Neural cell (in vitro differentiated cells): ENCODE results near the gene WWTR1.

Experiments
- CTCF ChIP-seq: fragments of 450-650 bp; IDR thresholded peaks from 2 replicates; pipeline ENCODE4 v1.5.1; 2014; ENCODE audit warnings: antibody characterized with exemption, mild to moderate bottlenecking, moderate library complexity; ENCODE audit not compliant: poor library complexity, severe bottlenecking
- EP300 ChIP-seq: fragments of 450-650 bp; conservative IDR thresholded peaks from 2 replicates; pipeline ENCODE4 v1.6.1; 2014; ENCODE audit warnings: antibody characterized with exemption, mild to moderate bottlenecking, moderate library complexity; ENCODE audit not compliant: poor library complexity, severe bottlenecking
- EZH2 ChIP-seq: fragments of 200-600, 300-800 bp; shearing (Covaris generic), sonication (generic); IDR thresholded peaks from 2 replicates; pipeline ENCODE4 v1.6.1; 2014; ENCODE audit warnings: antibody characterized with exemption, low read length, borderline replicate concordance, mild to moderate bottlenecking; ENCODE audit not compliant: insufficient read depth, poor library complexity, severe bottlenecking
- MXI1 ChIP-seq: fragments of 450-650 bp; conservative IDR thresholded peaks from 2 replicates; pipeline ENCODE4 v1.6.1; 2014; ENCODE audit warnings: antibody characterized with exemption, mild to moderate bottlenecking; ENCODE audit not compliant: poor library complexity, severe bottlenecking
- RAD21 ChIP-seq: fragments of 450-650 bp; conservative IDR thresholded peaks from 2 replicates; pipeline ENCODE4 v1.6.1; 2014; ENCODE audit warnings: antibody characterized with exemption, mild to moderate bottlenecking, moderate library complexity
- TAF1 ChIP-seq: IDR thresholded peaks from 2 replicates; pipeline ENCODE4 v1.6.1; 2012; ENCODE audit warnings: low read depth

GRCh38 chr3:149634072-149634471, 23.8 kb downstream of the WWTR1 start:
- no peak for TF ChIP-seq EZH2
- TF ChIP-seq CTCF, result no peak
- no peak for TF ChIP-seq RAD21
- TF ChIP-seq TAF1, result no peak
- TF ChIP-seq MXI1, result no peak
- TF ChIP-seq EP300, result no peak
